Measurements from ENCODE around the gene AGPAT3. TPM values are rescaled to one million over a fixed set of nuclear protein-coding genes. Genes with fewer than 3 reads are reported as not detected.
"Not testable (repeated sequence)": the region's sequence is repeated elsewhere in the genome, so short reads cannot be mapped to it uniquely, and the experiment has no call there.

The AGPAT3 gene
- total RNA-seq, 2 donors from 2014 or later: 31.3 to 53.5 TPM

- no peak overlapping the region for H3K4me3 ChIP-seq
- no peaks in the 10 kb centered on the region for H3K9me3 ChIP-seq
- intact Hi-C loops (cut with DNase I): no loop called here
- TF ChIP-seq POLR2AphosphoS5 (IDR thresholded peaks at IDR 0.05) (no peak), POLR2A (IDR thresholded peaks at IDR 0.05) (no peak)
- TF ChIP-seq, protein P1, sequence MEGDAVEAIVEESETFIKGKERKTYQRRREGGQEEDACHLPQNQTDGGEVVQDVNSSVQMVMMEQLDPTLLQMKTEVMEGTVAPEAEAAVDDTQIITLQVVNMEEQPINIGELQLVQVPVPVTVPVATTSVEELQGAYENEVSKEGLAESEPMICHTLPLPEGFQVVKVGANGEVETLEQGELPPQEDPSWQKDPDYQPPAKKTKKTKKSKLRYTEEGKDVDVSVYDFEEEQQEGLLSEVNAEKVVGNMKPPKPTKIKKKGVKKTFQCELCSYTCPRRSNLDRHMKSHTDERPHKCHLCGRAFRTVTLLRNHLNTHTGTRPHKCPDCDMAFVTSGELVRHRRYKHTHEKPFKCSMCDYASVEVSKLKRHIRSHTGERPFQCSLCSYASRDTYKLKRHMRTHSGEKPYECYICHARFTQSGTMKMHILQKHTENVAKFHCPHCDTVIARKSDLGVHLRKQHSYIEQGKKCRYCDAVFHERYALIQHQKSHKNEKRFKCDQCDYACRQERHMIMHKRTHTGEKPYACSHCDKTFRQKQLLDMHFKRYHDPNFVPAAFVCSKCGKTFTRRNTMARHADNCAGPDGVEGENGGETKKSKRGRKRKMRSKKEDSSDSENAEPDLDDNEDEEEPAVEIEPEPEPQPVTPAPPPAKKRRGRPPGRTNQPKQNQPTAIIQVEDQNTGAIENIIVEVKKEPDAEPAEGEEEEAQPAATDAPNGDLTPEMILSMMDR (IDR thresholded peaks at IDR 0.05): no peak
- H3K36me3 ChIP-seq: no peaks in the 10 kb centered on the region
- H3K4me1 ChIP-seq (replicated peaks): no peaks in the 10 kb centered on the region
- H3K27me3 ChIP-seq (replicated peaks; ENCODE audit: insufficient read depth): no peaks in the 10 kb centered on the region
- no peak overlapping the region for H3K27ac ChIP-seq
- no peak for DNase-seq (ENCODE audit: low spot score)
- 76% methylated on average over 2 of the region's 2 CpGs for whole genome bisulfite sequencing
These were observed 22.3 kb upstream of the AGPAT3 start for GRCh38 chr21:43842742-43843141.

DNA sequence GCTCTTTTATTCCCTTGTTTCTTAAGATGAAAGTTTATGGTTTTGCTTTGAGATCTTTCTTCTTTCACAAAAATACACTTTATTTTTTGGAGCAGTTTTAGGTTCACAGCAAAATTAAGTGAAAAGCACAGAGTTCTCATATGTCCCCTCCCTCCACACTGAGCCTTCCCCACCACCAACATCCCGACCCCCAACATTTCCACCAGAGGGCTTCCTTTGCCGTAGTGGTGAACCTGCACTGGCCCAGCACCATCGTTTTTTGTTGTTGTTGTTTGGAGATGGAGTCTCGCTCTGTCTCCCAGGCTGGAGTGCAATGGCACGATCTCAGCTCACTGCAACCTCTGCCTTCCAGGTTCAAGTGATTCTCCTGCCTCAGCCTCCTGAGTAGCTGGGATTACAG, 20.1 kb upstream of the AGPAT3 start:
- DNase-seq (ENCODE audit: low spot score); intact Hi-C loops (cut with DNase I); H3K9me3 ChIP-seq; H3K4me3 ChIP-seq; H3K27me3 ChIP-seq (replicated peaks; ENCODE audit: insufficient read depth); H3K36me3 ChIP-seq; H3K4me1 ChIP-seq (replicated peaks); H3K27ac ChIP-seq: not testable (repeated sequence)
- 68% methylated on average over 5 of the region's 5 CpGs for WGBS

DNA sequence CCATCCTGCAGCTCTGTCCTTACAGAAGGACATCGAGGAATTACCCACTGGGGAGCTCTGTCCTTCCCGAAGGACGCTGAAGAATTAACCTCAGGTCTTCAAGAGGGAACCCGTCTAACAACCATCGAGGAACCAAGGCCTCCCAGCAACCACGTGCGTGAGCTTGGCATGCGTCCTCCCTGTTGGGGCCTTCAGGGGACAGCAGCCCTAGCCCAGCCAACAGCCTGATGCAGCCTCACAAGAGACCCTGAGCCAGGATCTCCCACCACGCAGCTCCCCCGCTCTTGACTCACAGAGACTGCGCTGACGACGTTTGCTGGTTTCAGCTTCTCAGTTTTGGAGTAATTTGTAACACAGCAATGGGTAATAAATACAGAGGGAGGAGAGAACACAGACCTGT, 19.6 kb upstream of the AGPAT3 start:
- Histone ChIP-seq H3K27me3 (replicated peaks; ENCODE audit: insufficient read depth) (no peaks in the 10 kb centered on the region), H3K4me3 (no peak overlapping the region), H3K9me3 (no peaks in the 10 kb centered on the region), H3K36me3 (no peaks in the 10 kb centered on the region), H3K27ac (no peak overlapping the region), H3K4me1 (replicated peaks) (no peaks in the 10 kb centered on the region)
- intact Hi-C loops (cut with DNase I): no loop called here
- TF ChIP-seq, protein P1 (IDR thresholded peaks at IDR 0.05): no peak
- TF ChIP-seq POLR2A (IDR thresholded peaks at IDR 0.05) (no peak), POLR2AphosphoS5 (IDR thresholded peaks at IDR 0.05) (no peak)
- 88% methylated on average over 13 of the region's 13 CpGs for whole genome bisulfite sequencing
- no peak for DNase-seq (ENCODE audit: low spot score)

GRCh38 chr21:43846430-43846829, 18.6 kb upstream of the AGPAT3 start:
- DNase-seq (ENCODE audit: low spot score): no peak
- intact Hi-C loops (cut with DNase I): no loop called here
- no peaks in the 10 kb centered on the region for H3K36me3 ChIP-seq
- 98% methylated on average over 6 of the region's 6 CpGs for WGBS
- H3K9me3 ChIP-seq: no peaks in the 10 kb centered on the region
- H3K27ac ChIP-seq: no peak overlapping the region
- H3K27me3 ChIP-seq (replicated peaks; ENCODE audit: insufficient read depth): no peaks in the 10 kb centered on the region
- H3K4me3 ChIP-seq: no peak overlapping the region
- TF ChIP-seq, protein P1 (IDR thresholded peaks at IDR 0.05): no peak
- TF ChIP-seq POLR2AphosphoS5 (IDR thresholded peaks at IDR 0.05) (no peak), POLR2A (IDR thresholded peaks at IDR 0.05) (no peak)
- no peaks in the 10 kb centered on the region for H3K4me1 ChIP-seq (replicated peaks)

DNA sequence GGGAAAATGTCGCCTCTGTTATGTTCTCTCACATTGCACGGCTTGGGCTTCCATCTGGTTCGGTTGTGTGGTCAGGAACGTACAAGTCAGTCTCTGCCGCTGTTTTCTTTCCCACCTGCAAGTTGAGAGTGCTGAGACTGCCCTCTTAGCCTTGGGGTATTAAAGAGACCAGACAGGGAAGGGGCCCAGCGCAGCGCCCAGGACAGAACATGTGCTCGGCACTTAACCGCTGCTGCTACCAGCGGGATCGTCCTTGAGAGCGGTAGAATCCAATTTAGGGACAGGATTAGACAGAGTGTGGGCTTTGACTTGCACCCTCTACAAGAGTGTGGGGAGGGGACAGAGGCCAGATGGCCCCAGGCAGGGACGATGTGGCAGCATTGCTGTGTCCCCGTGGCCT, 17.7 kb upstream of the AGPAT3 start:
- 94% methylated on average over 14 of the region's 14 CpGs for WGBS
- no peak for DNase-seq (ENCODE audit: low spot score)

More for the DNA sequence above, 17.7 kb upstream of the AGPAT3 start:
- Histone ChIP-seq H3K36me3 (no peaks in the 10 kb centered on the region), H3K4me3 (no peak overlapping the region), H3K4me1 (replicated peaks) (no peaks in the 10 kb centered on the region), H3K9me3 (no peaks in the 10 kb centered on the region), H3K27ac (no peak overlapping the region), H3K27me3 (replicated peaks; ENCODE audit: insufficient read depth) (no peaks in the 10 kb centered on the region)
- intact Hi-C loops (cut with DNase I): no loop called here
- TF ChIP-seq POLR2AphosphoS5 (IDR thresholded peaks at IDR 0.05): no peak
- TF ChIP-seq, protein P1 (IDR thresholded peaks at IDR 0.05): no peak
- TF ChIP-seq POLR2A (IDR thresholded peaks at IDR 0.05): no peak

Data from prostate gland (tissue), 2 donors.